Suprapubic skin (tissue), 4 donors: Measurements from ENCODE around the gene RHOG. TPM values are rescaled to one million over a fixed set of nuclear protein-coding genes. Genes with fewer than 3 reads are reported as not detected.

Experiments
- DNase-seq, 2 donors: peaks; one replicate each; pipeline ENCODE4 v3.0.0-alpha.2; 2019; ENCODE audit warnings: low spot score in 2 of 2
- H3K27ac ChIP-seq: fragments of 200-600 bp; sonication (generic); one replicate; pipeline ENCODE4 v1.5.1; 2019
- H3K27me3 ChIP-seq: fragments of 200-600 bp; sonication (generic); one replicate; pipeline ENCODE4 v1.5.1; 2019
- H3K36me3 ChIP-seq: fragments of 200-600 bp; sonication (generic); one replicate; pipeline ENCODE4 v1.5.1; 2019
- H3K4me1 ChIP-seq: fragments of 200-600 bp; sonication (generic); one replicate; pipeline ENCODE4 v1.5.1; 2019
- H3K4me3 ChIP-seq: fragments of 200-600 bp; sonication (generic); one replicate; pipeline ENCODE4 v1.5.1; 2019; ENCODE audit warnings: mild to moderate bottlenecking
- H3K9me3 ChIP-seq: fragments of 200-600 bp; sonication (generic); one replicate; pipeline ENCODE4 v1.5.1; 2019
- EP300 ChIP-seq: sonication (generic); formaldehyde crosslinking; IDR thresholded peaks from one replicate; pipeline ENCODE4 v1.6.1; 2017; ENCODE audit warnings: antibody characterized with exemption
- POLR2A ChIP-seq, 2 donors: fragments of 450-650 bp; IDR thresholded peaks; one replicate each; pipeline ENCODE4 v1.6.1; 2017; ENCODE audit warnings: antibody characterized with exemption in 2 of 2, mild to moderate bottlenecking in 2 of 2, moderate library complexity in 2 of 2
- POLR2AphosphoS5 ChIP-seq, 3 donors: sonication (generic); formaldehyde crosslinking; IDR thresholded peaks; one replicate each; pipeline ENCODE4 v1.6.1; 2017; ENCODE audit warnings: antibody characterized with exemption in 3 of 3
- WGBS: methylation state at CpG from one replicate; pipeline ENCODE4 v1.1.5; 2018; 5-methylcytosine and 5-hydroxymethylcytosine counted together
- total RNA-seq, 4 donors: library from RNA; depleted of rRNA; stranded (reverse); fragments of >200 nt; gene quantifications; one replicate each; pipeline ENCODE4 v1.1.0, GENCODE V29; 2016
- TF ChIP-seq, protein P1 (sequence below), 2 donors: fragments of 200-600 bp in 1 of 2; fragments of 450-650 bp in 1 of 2; sonication (generic) in 1 of 2; IDR thresholded peaks; one replicate each; pipeline ENCODE4 v1.5.1; 2016 to 2019; ENCODE audit warnings: antibody characterized with exemption in 2 of 2, mild to moderate bottlenecking in 1 of 2, moderate library complexity in 1 of 2

Gene RHOG
- total RNA-seq, 4 donors from 2014 or later = 36.6 to 47.3 (median 39.3) TPM

DNA sequence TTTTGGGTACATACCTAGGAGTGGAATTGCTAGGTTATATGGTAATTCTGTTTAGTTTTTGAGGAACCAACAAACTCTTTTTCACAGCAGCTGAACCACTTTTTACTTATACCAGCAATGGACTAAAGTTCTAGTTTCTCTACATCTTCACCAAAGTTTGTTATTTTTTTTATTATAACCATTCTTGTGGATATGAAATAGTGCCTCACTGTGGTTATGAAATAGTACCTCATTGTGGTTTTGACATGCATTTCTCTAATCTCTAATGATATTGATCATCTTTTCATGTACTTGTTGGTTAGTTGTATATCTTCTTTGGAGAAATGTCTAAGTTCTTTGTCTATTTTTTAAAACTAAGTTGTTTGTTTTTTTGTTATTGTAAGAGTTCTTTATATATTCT lies 41.9 kb upstream of the RHOG start:
- no peaks in the 10 kb centered on the region for H3K27me3 ChIP-seq
- no peak overlapping the region for H3K4me3 ChIP-seq
- DNase-seq = no peak
- H3K4me1 ChIP-seq = peaks cover 34% of the 10 kb centered on the region
- no peak overlapping the region for H3K27ac ChIP-seq
- TF ChIP-seq POLR2AphosphoS5 (IDR thresholded peaks at IDR 0.05) (no peak), EP300 (no peak), POLR2A (IDR thresholded peaks at IDR 0.05) (no peak)
- TF ChIP-seq, protein P1, sequence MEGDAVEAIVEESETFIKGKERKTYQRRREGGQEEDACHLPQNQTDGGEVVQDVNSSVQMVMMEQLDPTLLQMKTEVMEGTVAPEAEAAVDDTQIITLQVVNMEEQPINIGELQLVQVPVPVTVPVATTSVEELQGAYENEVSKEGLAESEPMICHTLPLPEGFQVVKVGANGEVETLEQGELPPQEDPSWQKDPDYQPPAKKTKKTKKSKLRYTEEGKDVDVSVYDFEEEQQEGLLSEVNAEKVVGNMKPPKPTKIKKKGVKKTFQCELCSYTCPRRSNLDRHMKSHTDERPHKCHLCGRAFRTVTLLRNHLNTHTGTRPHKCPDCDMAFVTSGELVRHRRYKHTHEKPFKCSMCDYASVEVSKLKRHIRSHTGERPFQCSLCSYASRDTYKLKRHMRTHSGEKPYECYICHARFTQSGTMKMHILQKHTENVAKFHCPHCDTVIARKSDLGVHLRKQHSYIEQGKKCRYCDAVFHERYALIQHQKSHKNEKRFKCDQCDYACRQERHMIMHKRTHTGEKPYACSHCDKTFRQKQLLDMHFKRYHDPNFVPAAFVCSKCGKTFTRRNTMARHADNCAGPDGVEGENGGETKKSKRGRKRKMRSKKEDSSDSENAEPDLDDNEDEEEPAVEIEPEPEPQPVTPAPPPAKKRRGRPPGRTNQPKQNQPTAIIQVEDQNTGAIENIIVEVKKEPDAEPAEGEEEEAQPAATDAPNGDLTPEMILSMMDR (IDR thresholded peaks at IDR 0.05) = no peak
- no peaks in the 10 kb centered on the region for H3K36me3 ChIP-seq
- no peaks in the 10 kb centered on the region for H3K9me3 ChIP-seq

DNA sequence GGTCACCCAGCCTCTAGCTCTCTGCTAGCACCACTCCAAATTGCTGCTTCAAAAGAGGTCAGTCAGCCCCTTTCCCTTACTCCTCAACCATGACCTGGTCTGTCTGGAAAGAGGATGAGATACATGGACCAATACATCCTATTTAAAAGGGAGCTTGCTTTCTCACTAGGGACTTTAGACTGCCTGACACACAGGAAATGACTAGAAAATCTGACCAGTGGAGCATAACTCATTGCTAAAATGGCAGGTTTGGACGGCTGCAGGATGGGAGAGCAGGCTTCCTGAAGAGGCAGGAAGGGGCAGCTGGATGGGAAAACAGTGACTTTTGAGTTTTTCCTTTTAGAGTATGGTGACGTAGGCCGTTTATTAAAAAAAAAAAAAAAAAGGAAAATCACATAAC lies 40.0 kb upstream of the RHOG start:
- H3K27me3 ChIP-seq = no peaks in the 10 kb centered on the region
- no peak overlapping the region for H3K4me3 ChIP-seq
- H3K9me3 ChIP-seq = no peaks in the 10 kb centered on the region
- WGBS = 60% methylated on average over 3 of the region's 3 CpGs
- peaks cover 43% of the 10 kb centered on the region for H3K4me1 ChIP-seq
- DNase-seq = no peak
- no peaks in the 10 kb centered on the region for H3K36me3 ChIP-seq
- H3K27ac ChIP-seq = no peak overlapping the region
- TF ChIP-seq POLR2AphosphoS5 (IDR thresholded peaks at IDR 0.05) (no peak), POLR2A (IDR thresholded peaks at IDR 0.05) (no peak), EP300 (no peak)
- TF ChIP-seq, protein P1 (IDR thresholded peaks at IDR 0.05) = no peak

GRCh38 chr11:3879967-3880542 lies 39.3 kb upstream of the RHOG start:
- peaks cover 41% of the 10 kb centered on the region for H3K4me1 ChIP-seq
- DNase-seq = no peak

GRCh38 chr11:3879216-3879966 lies 38.6 kb upstream of the RHOG start:
- no peaks in the 10 kb centered on the region for H3K27me3 ChIP-seq
- H3K36me3 ChIP-seq = no peaks in the 10 kb centered on the region
- TF ChIP-seq POLR2AphosphoS5 (IDR thresholded peaks at IDR 0.05) (no peak), EP300 (no peak), POLR2A (IDR thresholded peaks at IDR 0.05) (no peak)
- TF ChIP-seq, protein P1 (IDR thresholded peaks at IDR 0.05) = no peak
- DNase-seq = no peak
- H3K4me3 ChIP-seq = no peak overlapping the region
- no peak overlapping the region for H3K27ac ChIP-seq
- H3K4me1 ChIP-seq = peaks cover 38% of the 10 kb centered on the region
- WGBS = 60% methylated on average over 3 of the region's 4 CpGs
- H3K9me3 ChIP-seq = no peaks in the 10 kb centered on the region

More at GRCh38 chr11:3879967-3880542, 39.3 kb upstream of the RHOG start:
- no peak for TF ChIP-seq EP300
- no peak for TF ChIP-seq POLR2AphosphoS5 (IDR thresholded peaks at IDR 0.05)
- TF ChIP-seq, protein P1 (IDR thresholded peaks at IDR 0.05) = no peak
- TF ChIP-seq POLR2A (IDR thresholded peaks at IDR 0.05) = no peak
- Histone ChIP-seq H3K36me3 (no peaks in the 10 kb centered on the region), H3K4me3 (no peak overlapping the region), H3K9me3 (no peaks in the 10 kb centered on the region), H3K27ac (no peak overlapping the region), H3K27me3 (no peaks in the 10 kb centered on the region)
- 50% methylated on average over 2 of the region's 2 CpGs for WGBS

- no peak for DNase-seq
- Histone ChIP-seq H3K4me3 (no peak overlapping the region), H3K9me3 (no peaks in the 10 kb centered on the region), H3K4me1 (peaks cover 44% of the 10 kb centered on the region), H3K27ac (no peak overlapping the region), H3K36me3 (no peaks in the 10 kb centered on the region), H3K27me3 (no peaks in the 10 kb centered on the region)
- TF ChIP-seq POLR2AphosphoS5 (IDR thresholded peaks at IDR 0.05) = no peak
- TF ChIP-seq, protein P1 (IDR thresholded peaks at IDR 0.05) = no peak
- no peak for TF ChIP-seq EP300
- TF ChIP-seq POLR2A (IDR thresholded peaks at IDR 0.05) = no peak
Measured at GRCh38 chr11:3878258-3878584, 37.5 kb upstream of the RHOG start.
